ENCODE measurements around the gene AGAP1. TPM values are rescaled to one million over a fixed set of nuclear protein-coding genes. Genes with fewer than 3 reads are reported as not detected.

The AGAP1 gene
- polyA plus RNA-seq, 1 donor from 2014 or later: 17.4 TPM

- Histone ChIP-seq H3K4me3 (ENCODE audit: low read length) (no peak overlapping the region), H3K9me3 (ENCODE audit: low read length) (no peaks in the 10 kb centered on the region), H2AFZ (ENCODE audit: low read depth, low read length) (no peak overlapping the region), H3K36me3 (ENCODE audit: insufficient read depth, low read length) (no peaks in the 10 kb centered on the region), H3K4me2 (ENCODE audit: low read length) (no peak overlapping the region), H3K9me2 (ENCODE audit: insufficient read depth, low read length) (no peaks in the 10 kb centered on the region), H3K79me2 (replicated peaks; ENCODE audit: insufficient read depth, low read length) (no peaks in the 10 kb centered on the region), H4K20me1 (ENCODE audit: insufficient read depth) (no peaks in the 10 kb centered on the region), H3K27me3 (ENCODE audit: insufficient read depth, low read depth, low read length) (no peaks in the 10 kb centered on the region), H3K9ac (ENCODE audit: low read length) (no peak overlapping the region), H3F3A (ENCODE audit: insufficient read depth, low read length, poor library complexity, severe bottlenecking) (no peaks in the 10 kb centered on the region), H3K27ac (ENCODE audit: low read length) (no peak overlapping the region)
- no peak for TF ChIP-seq REST (IDR thresholded peaks at IDR 0.05; ENCODE audit: borderline replicate concordance)
- no peak for TF ChIP-seq RAD21 (conservative IDR thresholded peaks at IDR 0.05)
- no peak for TF ChIP-seq CTCF (IDR thresholded peaks at IDR 0.05; ENCODE audit: poor library complexity, severe bottlenecking)
- no peak for TF ChIP-seq POLR2AphosphoS5 (IDR thresholded peaks at IDR 0.05)
Observed at GRCh38 chr2:235996419-235996818, 502.6 kb downstream of the AGAP1 start.

- Histone ChIP-seq H3K9ac (ENCODE audit: low read length) (no peak overlapping the region), H4K20me1 (ENCODE audit: insufficient read depth) (no peaks in the 10 kb centered on the region), H2AFZ (ENCODE audit: low read depth, low read length) (no peak overlapping the region), H3K27me3 (ENCODE audit: insufficient read depth, low read depth, low read length) (no peaks in the 10 kb centered on the region), H3K79me2 (replicated peaks; ENCODE audit: insufficient read depth, low read length) (no peaks in the 10 kb centered on the region), H3K27ac (ENCODE audit: low read length) (no peak overlapping the region), H3K9me2 (ENCODE audit: insufficient read depth, low read length) (no peaks in the 10 kb centered on the region), H3K4me3 (ENCODE audit: low read length) (no peak overlapping the region), H3K9me3 (ENCODE audit: low read length) (no peaks in the 10 kb centered on the region), H3K36me3 (ENCODE audit: insufficient read depth, low read length) (no peaks in the 10 kb centered on the region), H3F3A (ENCODE audit: insufficient read depth, low read length, poor library complexity, severe bottlenecking) (no peaks in the 10 kb centered on the region), H3K4me2 (ENCODE audit: low read length) (no peak overlapping the region)
- no peak for TF ChIP-seq EP300 (conservative IDR thresholded peaks at IDR 0.05; ENCODE audit: poor library complexity, severe bottlenecking)
- no peak for TF ChIP-seq MXI1 (conservative IDR thresholded peaks at IDR 0.05; ENCODE audit: poor library complexity, severe bottlenecking)
- no peak for TF ChIP-seq TAF1 (IDR thresholded peaks at IDR 0.05; ENCODE audit: low read depth)
- no peak for TF ChIP-seq RAD21 (conservative IDR thresholded peaks at IDR 0.05)
- TF ChIP-seq REST (IDR thresholded peaks at IDR 0.05; ENCODE audit: borderline replicate concordance): no peak
Observed at GRCh38 chr2:235999011-235999410, 505.2 kb downstream of the AGAP1 start.

Measured in neural cell (in vitro differentiated cells).